ENCODE data around the gene ZKSCAN7. TPM values are rescaled to one million over a fixed set of nuclear protein-coding genes. Genes with fewer than 3 reads are reported as not detected.

ZKSCAN7 gene
- 10 to 100 TPM in 1 of 6 donors, 1 to 10 TPM in 5; 2.9 to 13.6 (median 3.5) TPM for total RNA-seq

DNA sequence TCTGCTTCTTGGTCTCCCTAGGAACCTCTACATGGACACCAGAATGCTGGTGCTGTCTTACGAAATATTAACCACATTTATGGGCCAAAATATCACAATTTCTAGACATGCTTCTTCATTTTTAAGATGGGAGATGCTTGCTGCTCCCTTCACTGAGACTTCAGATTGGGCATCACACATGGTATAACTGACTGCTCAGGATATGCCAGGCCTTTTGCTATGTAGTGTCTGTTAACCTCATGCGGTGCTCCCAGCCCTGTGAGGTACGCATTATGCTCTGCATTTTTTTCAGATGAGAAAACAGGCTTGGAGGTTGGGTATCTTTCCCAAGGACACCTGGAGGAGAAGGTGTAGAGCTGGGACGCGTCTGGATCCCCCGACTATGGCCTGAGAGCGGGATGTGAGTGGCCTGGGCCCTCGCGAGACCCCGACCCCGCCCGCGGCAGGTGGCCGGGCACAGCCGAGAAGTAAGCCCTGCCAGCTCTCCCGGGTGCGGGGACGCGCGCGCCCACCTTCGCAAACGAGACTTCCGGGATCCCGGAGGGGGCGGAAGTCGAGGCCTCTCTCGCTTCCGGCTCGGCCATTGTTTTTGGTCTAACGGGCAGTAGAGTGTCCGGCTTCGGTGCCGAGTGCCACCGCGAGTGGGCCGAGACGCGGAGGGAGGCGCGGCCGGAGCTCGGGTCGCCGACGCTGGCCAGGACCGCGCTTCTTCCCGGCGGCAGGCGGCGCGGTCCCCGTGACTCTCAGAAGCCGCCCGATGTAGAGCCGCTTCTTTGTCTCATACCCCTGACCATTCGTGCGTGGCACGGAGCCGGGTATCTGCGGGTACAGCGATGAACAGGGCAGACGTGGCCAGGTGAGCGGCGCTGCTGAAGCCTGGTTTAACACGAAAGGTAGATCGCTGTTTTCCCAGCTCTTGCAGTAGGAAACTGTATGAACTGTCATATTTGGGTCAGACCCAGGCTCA lies at the start of gene ZKSCAN7:
ZKSCAN7 (plus strand) TSS at position 568 of the 967 bp plus-strand sequence. CDS start 1,855 bp downstream, outside the sequence.
- TF ChIP-seq, protein P1, sequence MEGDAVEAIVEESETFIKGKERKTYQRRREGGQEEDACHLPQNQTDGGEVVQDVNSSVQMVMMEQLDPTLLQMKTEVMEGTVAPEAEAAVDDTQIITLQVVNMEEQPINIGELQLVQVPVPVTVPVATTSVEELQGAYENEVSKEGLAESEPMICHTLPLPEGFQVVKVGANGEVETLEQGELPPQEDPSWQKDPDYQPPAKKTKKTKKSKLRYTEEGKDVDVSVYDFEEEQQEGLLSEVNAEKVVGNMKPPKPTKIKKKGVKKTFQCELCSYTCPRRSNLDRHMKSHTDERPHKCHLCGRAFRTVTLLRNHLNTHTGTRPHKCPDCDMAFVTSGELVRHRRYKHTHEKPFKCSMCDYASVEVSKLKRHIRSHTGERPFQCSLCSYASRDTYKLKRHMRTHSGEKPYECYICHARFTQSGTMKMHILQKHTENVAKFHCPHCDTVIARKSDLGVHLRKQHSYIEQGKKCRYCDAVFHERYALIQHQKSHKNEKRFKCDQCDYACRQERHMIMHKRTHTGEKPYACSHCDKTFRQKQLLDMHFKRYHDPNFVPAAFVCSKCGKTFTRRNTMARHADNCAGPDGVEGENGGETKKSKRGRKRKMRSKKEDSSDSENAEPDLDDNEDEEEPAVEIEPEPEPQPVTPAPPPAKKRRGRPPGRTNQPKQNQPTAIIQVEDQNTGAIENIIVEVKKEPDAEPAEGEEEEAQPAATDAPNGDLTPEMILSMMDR (IDR thresholded peaks at IDR 0.05) = peak in 2 of 6 experiments; percentile 17 to 43
- TF ChIP-seq POLR2AphosphoS5 (IDR thresholded peaks at IDR 0.05) (peak in 1 of 2 donors; percentile 9), EP300 (IDR thresholded peaks at IDR 0.05) (no peak), POLR2A (IDR thresholded peaks at IDR 0.05) (no peak)
- H3K4me3 ChIP-seq = peak within 1 kb of the TSS; percentile 47 to 87 (median 64)
- DNase-seq = peak; percentile 40 to 92
- H3K36me3 ChIP-seq = peaks cover 0 to 4% (median 0%) of the 10 kb centered on the region in 4 donors
- no peaks in the 10 kb centered on the region for H3K9me3 ChIP-seq
- WGBS, 2 donors = 11 to 42% methylated on average over 5 to 52 of the region's 68 CpGs
- peak within 1 kb of the TSS; percentile 63 to 74 (median 70) for H3K27ac ChIP-seq
- peak; percentile 45 to 95 for ATAC-seq (ENCODE audit: low FRiP score in 2 of 2)
- no peaks in the 10 kb centered on the region for H3K27me3 ChIP-seq
- peaks cover 10 to 14% (median 12%) of the 10 kb centered on the region in 4 donors for H3K4me1 ChIP-seq

DNA sequence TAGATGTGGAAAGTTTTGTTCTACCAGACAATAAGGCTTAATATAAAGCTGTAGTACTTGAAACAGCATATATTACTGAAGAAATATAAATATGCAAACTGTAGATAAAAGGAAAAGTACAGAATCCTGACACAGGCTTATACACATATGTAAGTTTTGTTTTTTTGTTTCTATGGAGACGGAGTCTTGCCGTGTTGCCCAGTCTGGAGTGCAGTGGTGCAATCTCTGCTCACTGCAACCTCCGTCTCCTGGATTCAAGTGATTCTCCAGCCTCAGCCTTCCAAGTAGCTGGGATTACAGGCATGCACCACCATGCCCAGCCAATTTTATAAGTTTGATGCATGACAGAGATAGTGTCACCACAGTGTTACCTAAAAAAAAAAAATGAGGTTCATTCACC lies 48.4 kb upstream of the ZKSCAN7 start:
- Histone ChIP-seq H3K27me3 (no peaks in the 10 kb centered on the region), H3K27ac (no peak overlapping the region), H3K36me3 (peaks cover 0 to 12% (median 3%) of the 10 kb centered on the region in 4 donors), H3K9me3 (peaks cover 0 to 10% (median 4%) of the 10 kb centered on the region in 4 donors), H3K4me1 (peaks cover 13 to 27% (median 16%) of the 10 kb centered on the region in 4 donors), H3K4me3 (no peak overlapping the region)
- TF ChIP-seq, protein P1 (IDR thresholded peaks at IDR 0.05) = no peak
- TF ChIP-seq EP300 (IDR thresholded peaks at IDR 0.05) (no peak), POLR2A (IDR thresholded peaks at IDR 0.05) (no peak), POLR2AphosphoS5 (IDR thresholded peaks at IDR 0.05) (no peak)
- WGBS, 2 donors = 84 to 87% methylated on average over 3 of the region's 3 CpGs
- DNase-seq (no peak), ATAC-seq (ENCODE audit: low FRiP score in 2 of 2) (no peak)

DNA sequence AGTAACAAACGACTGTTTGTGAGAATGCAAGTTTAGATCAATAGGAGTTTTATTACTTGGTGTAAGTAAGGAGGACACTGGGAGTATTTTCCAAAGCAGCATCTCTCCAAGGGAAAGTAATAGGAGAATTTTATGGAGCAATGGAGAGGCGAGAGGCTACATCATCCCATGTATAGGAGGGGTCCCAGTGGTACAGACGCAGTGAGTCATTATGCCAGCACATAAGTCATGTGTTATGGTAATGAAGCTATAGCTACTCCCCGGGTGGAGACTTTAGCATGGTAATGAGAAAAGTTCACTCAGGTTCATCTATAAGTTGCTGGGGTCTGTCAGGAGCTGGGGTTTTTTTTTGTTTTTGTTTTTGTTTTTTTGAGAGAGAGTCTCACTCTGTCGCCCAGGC lies 48.0 kb upstream of the ZKSCAN7 start:
- Histone ChIP-seq H3K9me3 (peaks cover 0 to 7% (median 2%) of the 10 kb centered on the region in 4 donors), H3K4me1 (peaks cover 14 to 27% (median 17%) of the 10 kb centered on the region in 4 donors), H3K36me3 (peaks cover 0 to 8% (median under 1%) of the 10 kb centered on the region in 4 donors), H3K4me3 (no peak overlapping the region), H3K27me3 (no peaks in the 10 kb centered on the region), H3K27ac (no peak overlapping the region)
- no peak for ATAC-seq (ENCODE audit: low FRiP score in 2 of 2)
- no peak for TF ChIP-seq POLR2AphosphoS5 (IDR thresholded peaks at IDR 0.05)
- TF ChIP-seq, protein P1 (IDR thresholded peaks at IDR 0.05) = no peak
- no peak for TF ChIP-seq POLR2A (IDR thresholded peaks at IDR 0.05)
- no peak for TF ChIP-seq EP300 (IDR thresholded peaks at IDR 0.05)
- DNase-seq = no peak
- 91% methylated on average over 5 of the region's 5 CpGs for WGBS, 2 donors

DNA sequence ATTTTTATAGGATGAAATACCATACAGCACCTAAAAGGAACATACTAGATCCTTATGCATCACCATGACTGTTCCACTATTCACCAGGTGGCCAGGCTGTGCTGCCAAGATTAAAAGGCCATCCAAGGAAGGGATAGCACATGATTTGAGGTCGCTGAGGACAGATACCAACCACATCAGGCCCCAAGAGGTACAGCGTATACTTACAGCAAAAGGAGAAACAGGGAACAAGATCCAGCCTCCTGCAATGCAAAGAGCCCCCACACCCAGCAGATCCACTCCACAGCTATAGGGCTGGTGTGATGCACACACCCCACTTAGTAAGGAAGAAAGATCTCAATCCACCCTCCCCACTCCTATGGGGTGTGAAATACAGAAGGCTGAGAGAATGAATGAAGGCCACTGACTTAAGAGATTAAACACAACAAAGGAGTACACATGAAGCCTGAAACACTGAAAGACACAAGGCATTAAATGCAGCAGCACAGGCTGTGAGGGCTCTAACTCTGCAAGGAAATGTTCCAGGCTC lies 45.5 kb upstream of the ZKSCAN7 start:
- H3K27ac ChIP-seq = peak overlapping the region in 3 of 4 donors; percentile 87 to 95 (median 90)
- H3K4me1 ChIP-seq = peaks cover 14 to 27% (median 17%) of the 10 kb centered on the region in 4 donors
- 51 to 77% methylated on average over 2 of the region's 2 CpGs for WGBS, 2 donors
- H3K9me3 ChIP-seq = no peaks in the 10 kb centered on the region
- peaks cover 0 to 3% (median 0%) of the 10 kb centered on the region in 4 donors for H3K36me3 ChIP-seq
- DNase-seq = no peak
- ATAC-seq (ENCODE audit: low FRiP score in 2 of 2) = no peak
- H3K27me3 ChIP-seq = no peaks in the 10 kb centered on the region
- H3K4me3 ChIP-seq = peak overlapping the region; percentile 86 to 96 (median 94)
- TF ChIP-seq, protein P1 (IDR thresholded peaks at IDR 0.05) = no peak
- TF ChIP-seq POLR2A (IDR thresholded peaks at IDR 0.05) (no peak), EP300 (IDR thresholded peaks at IDR 0.05) (no peak), POLR2AphosphoS5 (IDR thresholded peaks at IDR 0.05) (no peak)

Measured in upper lobe of left lung (tissue), 6 donors.